Stimulated activated CD8-positive, alpha-beta memory T cell treated with anti-CD3 and anti-CD28 coated beads, Interleukin-15, amount 100 ng/mL, for 48 hours (primary cell): ENCODE measurements around the gene DYNC2LI1.
A peak's percentile ranks its signal among the peaks of the same experiment; 100 is the strongest.

Source experiments
- DNase-seq, 2 donors: peaks; one replicate each; pipeline ENCODE4 v3.0.0-alpha.2; 2020; ENCODE audit warnings: low read depth in 2 of 2

Gene DYNC2LI1

DNA sequence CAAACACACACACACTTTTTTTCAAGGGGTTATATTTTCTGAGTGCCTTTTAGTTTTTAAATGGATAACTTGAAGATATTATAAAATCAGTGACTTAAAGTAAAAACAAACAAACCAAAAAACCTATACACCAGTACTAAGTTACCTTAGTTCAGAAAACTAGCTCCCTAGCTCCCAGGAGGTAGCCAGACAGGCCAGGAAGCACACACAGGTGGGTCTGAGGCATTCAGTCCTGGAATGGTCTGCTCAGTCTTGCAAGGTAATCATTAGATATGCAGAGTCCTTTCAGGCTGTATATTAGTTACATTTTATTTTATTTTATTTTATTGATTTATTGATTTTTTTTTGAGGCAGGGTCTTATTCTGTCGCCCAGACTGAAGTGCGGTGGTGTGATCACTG is 10.7 kb upstream of the DYNC2LI1 start:
- DNase-seq, result no peak

DNA sequence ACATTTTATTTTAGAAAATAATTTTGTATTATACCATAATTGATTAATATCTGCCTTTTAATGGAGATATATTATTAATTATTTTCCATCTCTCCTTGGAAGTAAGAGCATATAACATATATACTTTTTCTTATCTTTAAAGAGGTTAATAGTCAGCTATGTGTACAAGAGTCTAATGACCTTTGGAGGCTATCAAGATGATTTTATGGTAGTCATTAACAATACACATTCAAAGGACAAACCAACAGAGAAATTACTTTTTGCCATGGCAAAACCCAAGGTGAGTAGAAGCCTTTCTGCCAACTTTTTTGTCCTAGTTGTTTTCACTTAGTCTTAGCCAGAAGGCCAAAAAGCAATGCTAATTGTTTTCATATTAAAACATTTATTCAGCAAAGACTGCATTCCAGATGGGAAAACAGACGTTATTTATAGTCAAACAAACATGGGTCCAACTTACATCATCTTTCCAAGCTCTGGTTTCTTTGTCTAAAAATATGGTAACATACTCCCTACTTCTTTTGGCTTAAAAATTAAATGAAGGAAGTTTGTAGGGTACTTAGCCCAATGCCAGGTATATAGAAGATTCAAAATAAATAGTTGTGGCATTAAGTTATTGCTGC is 9.6 kb upstream of the DYNC2LI1 start:
- no peak for DNase-seq

DNA sequence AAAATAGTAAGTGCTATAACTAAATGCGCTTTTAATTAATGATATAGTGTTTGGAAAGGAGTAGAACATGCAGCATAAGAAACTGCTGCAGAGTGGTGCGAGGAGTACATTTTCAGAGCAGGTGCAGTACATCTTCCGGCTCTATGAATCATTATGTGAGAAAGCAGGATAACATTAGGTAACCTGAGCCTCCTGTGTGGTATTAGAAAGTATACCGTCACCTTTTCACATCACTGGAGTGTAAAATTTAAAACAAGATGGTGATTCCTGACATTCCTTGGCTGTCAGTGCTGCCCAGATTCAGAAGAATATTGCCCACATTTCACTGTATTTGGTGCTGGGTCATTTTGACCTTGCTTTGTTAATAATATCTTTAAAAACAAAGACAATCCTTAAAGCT is 7.8 kb upstream of the DYNC2LI1 start:
- no peak for DNase-seq

DNA sequence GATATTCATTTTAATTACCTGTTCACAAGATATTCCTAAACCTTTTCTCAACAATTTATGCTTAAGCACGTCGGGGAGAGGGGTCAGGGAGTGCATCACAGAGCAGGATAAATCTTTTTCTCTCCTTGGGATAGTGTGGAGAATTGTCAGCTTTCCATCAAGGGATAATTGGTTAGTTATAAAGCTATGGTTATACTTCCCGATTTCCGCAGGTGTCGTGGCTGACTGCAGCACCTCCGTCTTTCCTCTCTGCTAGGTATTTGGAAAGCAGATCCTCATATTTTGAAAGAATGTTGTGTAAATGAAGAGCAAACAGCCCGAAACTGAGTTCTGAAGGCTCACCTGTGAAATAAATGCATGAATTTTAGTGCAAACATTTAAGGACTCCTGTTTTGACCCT is 778 bp downstream of the DYNC2LI1 start:
- no peak for DNase-seq

DNA sequence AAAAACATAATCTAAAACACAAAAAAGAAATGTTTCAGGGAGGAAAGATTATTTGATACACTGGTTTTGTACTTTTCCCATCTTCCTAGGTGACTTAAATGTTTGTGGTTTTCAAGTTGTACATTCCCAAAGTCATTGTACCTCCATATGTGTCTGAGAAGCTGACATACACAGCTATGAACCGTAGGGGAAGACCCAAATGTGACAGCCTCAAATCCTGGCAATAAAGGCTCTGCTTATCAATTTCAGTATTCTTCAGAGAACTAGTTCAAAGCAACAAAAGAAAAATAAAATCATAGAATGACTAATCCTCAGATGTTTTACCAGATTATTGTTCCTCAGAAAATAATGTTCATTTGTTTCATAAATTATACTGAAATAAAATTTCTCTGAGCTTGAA is 2.5 kb downstream of the DYNC2LI1 start:
- DNase-seq, result no peak

DNA sequence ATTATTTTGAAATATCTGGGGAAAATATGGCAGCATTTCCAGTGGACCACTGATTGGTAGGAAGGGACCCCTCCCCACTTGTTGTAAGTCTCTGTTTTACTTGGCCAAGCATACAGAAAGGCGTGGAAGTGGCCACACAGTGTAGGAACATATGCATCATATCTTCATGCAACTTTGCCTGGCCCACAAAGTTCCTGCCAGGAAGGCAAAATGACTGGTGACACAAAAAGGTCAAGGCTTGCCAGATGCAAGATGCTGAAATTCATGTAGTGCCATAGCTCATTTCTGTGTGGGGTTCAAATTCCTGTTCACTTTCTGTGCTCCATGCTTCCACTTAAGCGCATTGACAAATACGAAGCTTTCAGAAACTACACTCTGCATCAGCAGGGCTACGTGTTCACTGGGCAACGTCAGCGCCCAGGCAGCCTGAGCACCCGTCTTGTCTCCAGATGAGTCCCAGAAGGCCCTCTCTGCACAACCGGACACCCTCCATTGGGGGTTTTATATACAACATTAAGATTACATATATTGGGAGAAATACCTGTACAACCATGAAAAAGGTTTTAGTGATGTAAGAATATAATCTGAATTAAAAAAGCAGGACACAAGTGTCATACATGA is 3.6 kb downstream of the DYNC2LI1 start:
- DNase-seq, result peak; percentile 9 to 27

DNA sequence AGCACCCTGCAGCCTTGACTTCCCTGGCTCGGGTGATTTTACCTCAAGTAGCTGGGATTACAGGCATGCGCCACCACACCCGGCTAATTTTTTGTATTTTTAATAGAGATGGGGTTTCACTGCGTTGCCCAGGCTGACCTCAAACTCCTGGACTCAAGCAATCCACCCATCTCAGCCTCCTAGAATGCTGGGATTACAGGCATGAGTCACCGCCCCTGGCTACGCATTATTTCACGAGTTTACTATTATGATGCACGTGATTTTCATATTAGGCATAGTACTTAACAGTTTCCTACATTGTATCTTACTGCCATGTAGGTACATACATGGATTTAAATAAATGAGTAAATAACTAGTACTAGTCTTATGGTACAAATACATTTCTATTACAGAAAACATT is 4.4 kb downstream of the DYNC2LI1 start:
- no peak for DNase-seq

DNA sequence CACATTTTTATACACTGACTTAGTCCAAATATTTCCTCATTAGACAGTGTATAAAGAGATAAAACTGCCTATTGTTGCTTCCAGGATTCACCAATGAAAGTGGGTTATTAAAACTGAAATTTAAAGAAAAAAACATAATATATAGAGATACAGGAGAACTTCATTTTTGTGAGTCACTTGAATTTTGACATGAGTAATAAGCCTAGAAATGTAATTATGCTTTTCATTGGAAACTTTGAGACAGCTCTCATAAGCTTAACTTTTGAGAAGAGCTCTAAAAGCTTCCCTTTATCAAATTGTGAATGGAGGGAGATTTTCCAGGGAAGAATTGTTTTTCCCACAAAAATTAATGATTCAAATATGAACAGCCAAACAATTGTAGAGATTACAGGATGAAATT is 14.1 kb downstream of the DYNC2LI1 start:
- DNase-seq, result no peak

DNA sequence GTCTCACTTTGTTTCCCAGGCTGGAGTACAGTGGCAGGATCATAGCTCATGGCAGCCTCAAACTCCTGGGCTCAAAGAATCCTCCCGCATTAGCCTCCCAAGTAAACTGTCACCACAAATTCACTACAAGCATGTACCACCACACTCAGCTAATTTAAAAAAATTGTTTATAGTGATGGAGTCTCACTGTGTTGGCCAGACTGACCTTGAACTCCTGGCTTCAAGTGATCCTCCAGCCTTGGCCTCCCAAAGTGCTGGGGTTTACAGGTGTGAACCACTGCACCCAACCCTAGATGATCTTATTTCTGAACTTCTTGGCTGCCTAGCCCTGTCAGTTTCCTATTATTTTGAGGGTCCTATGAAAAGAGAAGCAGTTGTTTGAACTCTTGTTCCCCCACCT is 14.8 kb downstream of the DYNC2LI1 start:
- no peak for DNase-seq

DNA sequence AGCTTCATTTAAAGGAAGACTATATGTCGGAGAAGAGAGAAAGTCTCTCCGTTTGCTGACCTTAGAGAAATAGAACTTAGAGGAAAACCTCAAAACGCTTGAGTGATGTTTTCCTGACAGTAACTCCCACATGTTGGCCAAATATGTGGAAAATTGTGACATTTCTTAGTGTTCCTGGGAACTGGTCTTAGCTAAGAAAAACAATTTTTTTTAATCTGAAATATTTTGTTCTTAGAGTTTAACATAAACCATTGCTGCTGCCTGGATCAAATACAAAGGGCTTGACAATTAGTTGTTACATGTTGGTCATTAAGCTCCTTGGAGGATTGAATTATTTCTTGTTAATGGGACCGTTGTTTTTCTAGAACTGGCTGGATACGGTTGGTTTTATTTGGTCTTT is 16.3 kb downstream of the DYNC2LI1 start:
- DNase-seq, result no peak

DNA sequence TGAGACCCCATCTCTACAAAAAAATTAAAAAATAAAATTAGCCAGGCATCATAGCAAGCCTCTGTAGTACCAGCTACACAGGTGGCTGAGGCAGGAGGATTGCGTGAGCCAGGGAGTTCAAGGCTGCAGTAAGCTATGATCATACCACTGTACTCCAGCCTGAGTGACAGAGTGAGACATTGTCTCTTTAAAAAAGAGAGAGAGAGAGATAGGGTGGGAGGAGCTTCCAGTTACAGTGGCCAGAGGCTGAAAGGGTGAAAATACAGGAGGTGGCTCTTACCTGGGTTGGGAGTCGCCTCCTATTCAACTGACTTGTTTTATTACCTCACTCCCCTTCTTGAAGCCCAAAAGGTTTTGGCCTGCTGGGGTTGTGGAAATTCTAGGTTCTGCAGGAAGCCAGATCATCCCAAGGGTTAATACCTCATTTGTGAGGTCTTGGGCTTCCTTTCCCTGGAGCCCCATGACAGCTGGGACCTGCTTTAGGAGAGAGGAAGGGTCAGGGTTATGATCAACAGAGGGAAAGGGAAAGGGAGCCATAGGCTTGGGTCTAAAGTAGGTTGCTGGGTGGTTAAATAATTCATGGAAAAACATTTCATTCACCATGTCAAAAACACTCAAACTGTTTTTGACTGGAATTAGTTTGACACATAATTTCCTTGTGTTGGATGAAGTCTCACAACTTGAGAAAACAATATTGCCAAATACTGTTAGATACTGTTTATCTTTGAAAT is 17.4 kb downstream of the DYNC2LI1 start:
- no peak for DNase-seq

DNA sequence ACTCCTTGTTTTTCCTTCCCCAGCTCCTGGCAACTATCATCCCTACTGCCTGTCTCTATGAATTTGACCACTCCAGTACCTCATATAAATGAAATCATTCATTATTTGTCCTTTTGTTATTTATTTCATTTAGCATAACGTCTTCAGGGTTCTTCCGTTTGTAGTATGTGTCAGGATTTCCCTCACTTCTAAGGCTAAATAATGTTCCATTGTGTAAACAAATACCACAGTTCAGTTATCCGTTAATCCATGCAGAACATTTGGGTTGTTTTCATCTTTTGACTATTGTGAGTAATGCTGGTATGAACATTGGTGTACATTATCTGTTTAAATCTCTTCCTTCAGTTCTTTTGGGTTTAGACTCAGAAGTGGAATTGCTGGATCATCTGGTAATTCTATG is 18.8 kb downstream of the DYNC2LI1 start:
- no peak for DNase-seq

DNA sequence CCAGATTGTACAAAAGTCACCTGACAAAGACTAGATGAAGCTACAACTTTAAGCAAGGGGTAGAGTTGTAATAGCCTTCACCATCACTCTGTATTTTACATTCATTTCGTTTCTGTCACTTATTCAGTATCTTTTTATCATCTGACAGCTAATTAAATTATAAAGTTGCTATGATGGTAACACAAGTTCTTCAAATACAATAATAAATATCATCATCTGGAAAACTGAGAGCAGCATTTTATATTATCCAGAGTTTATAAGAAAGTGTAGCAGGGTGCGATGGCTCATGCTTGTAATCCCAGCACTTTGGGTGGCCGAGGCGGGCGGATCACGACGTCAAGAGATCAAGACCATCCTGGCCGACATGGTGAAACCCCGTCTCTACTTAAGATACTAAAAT is 21.1 kb downstream of the DYNC2LI1 start:
- DNase-seq, result no peak

DNA sequence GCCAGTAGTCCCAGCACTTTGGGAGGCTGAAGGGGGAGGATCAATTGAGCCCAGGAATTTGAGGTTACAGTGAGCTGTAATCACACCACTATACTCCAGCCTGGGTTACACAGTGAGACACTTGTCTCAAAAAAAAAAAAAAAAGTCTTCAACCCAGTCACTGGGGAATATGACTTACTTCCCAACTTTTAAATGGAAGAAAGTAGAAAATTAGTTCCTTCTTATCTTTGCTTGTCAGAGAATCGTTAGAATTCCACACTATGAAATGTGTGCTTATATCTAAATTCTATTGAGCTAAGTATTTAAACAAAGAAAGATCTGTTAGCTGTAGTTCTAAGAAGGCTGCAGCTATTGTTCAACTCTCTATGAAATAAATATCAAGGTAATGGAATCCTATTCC is 22.4 kb downstream of the DYNC2LI1 start:
- no peak for DNase-seq

DNA sequence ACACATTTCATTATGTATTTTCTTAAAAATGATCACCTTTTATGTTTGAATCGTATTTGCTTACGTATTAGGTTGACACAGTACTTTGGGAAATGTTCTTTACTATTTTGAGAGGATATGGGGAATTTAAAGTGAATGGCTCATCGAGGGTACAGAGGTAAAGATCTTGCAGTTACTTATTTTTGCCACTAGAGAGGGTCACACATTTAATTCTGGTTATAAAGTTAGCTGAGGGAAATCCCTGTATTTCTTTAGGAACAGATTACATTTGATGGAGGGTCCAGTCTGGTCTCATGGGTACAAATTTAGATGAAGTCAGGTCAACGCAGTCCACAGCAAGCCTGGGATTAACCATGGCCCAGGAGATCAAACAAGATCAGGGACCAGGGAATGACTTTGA is 24.5 kb downstream of the DYNC2LI1 start:
- DNase-seq, result no peak

DNA sequence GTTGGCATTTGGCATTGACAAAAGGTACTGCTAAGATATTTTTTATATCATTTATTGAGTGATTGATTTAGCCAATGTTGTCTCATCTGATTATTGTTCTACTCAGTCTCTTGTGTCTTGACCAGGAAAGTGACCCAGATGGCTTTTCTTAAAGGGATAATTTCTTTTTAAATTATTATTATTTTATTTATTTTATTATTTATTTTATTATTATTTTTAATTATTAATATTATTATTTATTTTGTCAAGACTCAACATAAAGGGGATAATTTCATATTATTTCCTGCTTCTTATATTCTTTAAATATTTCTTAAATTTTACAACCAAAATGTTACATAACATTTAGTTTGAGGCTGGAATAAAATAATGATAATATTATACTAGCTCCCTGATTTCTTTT is 27.1 kb downstream of the DYNC2LI1 start:
- DNase-seq, result no peak

DNA sequence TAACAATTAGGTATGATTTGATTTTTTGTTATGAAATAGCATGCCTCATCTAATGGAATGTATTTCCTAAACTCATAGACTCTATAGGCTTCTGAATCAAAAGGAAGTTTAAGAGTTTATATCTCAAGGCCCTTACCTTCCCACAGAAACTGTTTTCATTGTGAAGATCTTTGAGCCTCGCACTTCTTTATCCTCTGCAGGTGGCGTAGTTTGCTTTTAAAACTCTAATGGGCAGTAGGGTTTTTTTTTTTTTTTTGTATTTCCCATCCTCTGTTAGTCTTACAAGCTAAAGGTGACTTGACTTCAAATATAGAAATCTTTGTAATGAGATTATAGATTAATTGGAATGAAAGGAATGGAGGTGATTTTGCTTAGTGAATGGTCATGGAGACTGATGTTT is 28.3 kb downstream of the DYNC2LI1 start:
- no peak for DNase-seq

DNA sequence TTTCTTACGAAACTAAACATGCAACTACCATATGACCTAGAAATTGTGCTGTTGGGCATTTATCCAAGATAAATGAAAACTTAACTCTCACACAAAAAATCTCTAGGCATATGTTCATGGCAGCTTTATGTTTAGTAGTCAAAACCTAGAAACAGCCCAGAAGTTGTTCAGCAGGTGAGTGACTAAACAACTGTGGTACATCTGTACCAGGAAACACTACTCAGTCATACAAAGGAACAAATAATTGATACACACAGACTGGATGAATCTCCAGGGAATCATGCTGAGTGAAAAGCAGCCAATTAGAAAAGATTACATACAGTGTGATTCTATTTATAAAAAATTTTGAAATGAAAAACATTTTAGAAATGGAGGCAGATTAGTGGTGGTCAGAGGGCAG is 29.3 kb downstream of the DYNC2LI1 start:
- no peak for DNase-seq

DNA sequence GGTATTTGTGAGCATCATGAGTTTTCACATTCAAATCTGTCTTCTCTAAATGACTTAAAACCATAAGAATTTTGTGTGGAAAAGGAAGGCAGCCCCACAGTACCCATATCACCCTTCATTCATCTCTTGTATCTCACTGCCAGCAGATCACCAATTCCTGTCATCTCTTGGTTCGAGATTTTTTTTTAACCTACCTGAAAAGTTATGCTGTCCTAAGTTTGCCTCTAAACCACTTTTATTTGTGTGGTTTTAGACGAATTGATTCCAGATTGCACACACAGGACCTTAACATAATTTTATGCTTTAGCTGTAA is 32.8 kb downstream of the DYNC2LI1 start:
- no peak for DNase-seq

DNA sequence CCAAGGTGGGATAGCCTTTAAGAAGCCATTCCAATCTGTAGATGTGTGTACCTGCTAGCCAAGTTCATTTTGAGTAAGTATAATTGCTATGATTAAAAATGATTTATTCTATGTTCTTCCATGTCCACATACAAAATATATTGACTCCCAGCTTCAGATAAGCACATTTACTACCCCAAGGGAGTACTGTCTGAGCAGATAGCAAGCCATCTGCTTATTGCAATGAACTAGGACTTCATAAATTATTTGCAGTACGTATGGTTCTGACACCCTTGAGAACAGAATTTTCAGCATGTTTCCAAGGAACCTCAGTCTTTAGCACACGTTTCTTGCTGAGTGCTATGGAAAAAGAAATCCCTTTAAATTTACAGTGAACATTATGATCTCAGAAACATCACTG is 36.6 kb downstream of the DYNC2LI1 start:
- DNase-seq, result no peak

DNA sequence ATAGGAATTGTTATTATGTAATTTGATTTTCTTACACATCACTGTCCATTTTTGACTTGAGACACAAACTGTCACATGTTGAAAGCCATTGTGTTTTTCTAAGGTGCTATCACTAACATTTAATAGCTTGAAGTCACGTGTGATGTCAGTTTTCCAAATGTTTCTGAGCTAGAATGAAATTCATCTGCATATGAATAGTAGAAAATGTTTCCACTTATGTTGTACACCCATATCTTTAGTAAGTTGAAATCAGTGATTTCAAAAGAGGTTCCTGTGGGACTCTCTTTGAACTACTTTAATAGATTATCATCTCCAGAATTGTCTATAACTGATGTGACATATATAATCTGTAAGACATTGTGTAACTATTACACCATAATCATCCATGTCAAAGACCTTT is 37.0 kb downstream of the DYNC2LI1 start:
- DNase-seq, result no peak

DNA sequence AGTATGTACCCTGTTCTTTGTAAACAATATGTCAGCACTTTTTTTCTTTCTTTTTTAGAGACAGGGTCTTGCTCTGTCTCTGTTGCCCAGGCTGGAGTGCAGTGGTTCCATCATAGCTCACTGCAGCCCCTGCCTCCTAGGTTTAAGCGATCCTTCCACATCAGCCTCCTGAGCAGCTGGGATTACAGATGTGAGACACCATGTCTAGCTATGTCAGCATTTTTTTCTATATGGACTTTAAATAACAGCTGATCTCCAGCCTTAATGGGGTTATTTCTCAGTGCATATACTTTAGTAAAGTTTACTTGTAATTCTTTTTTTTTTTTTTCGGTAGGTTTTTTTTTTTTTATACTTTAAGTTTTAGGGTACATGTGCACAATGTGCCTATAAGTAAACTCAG is 38.2 kb downstream of the DYNC2LI1 start:
- no peak for DNase-seq

DNA sequence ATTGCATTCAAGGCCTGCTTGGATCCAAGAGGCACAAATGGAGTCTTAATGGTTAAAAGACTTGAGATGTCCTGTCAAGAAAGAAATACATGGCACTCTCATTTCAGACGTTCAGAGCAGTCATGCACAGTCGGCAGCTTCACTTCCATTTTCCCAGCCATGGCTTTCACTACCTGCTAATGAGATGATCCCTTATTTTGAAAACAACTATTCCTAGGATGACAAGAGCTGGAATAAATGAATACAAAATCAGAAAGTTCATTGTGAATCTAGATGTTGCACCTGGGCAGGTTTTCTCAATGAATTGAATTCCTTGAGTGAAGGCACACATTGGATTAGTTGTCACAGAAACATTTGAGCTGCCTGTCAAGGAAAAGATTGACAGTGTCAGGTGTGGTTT is 39.1 kb downstream of the DYNC2LI1 start:
- DNase-seq, result no peak

DNA sequence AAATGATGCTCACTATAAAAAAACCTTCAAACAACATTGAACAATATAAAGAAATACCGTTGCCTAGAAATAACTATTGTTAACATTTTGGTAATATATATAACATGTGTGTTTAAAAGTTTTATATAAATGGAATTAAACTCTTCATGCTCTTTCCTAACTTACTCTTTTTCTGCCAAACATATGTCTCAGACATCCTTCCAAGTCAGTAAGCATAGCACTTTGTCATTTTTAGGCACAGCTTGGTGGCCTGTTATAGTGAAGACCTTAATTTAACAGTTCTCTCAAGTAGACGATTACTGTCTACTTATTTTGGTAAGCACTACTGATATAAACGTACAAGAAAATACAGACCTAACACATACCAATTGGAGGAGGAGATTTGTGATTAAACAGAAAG is 40.9 kb downstream of the DYNC2LI1 start:
- no peak for DNase-seq
